Keratinocyte (primary cell): ENCODE data around the gene NTSR1. TPM values are rescaled to one million over a fixed set of nuclear protein-coding genes. Genes with fewer than 3 reads are reported as not detected.
A peak's percentile ranks its signal among the peaks of the same experiment; 100 is the strongest.

Source experiments
- DNase-seq: peaks from one replicate; pipeline ENCODE4 v3.0.0-alpha.2; 2011; ENCODE audit warnings: low read depth, missing footprints, low spot score
- FAIRE-seq: peaks from 2 replicates; lab custom pipeline; 2011; peaks lifted over from hg19 to GRCh38; lab: Jason Lieb, UNC
- H2AFZ ChIP-seq: 2 replicates; pipeline ENCODE4 v1.6.0; 2012; ENCODE audit warnings: low read length, control low read depth, inconsistent platforms; ENCODE audit not compliant: control insufficient read depth
- H3K27ac ChIP-seq: 2 replicates; pipeline ENCODE4 v1.5.1; 2011; ENCODE audit warnings: low read length; ENCODE audit not compliant: control insufficient read depth, insufficient read depth
- H3K27me3 ChIP-seq: 3 replicates; pipeline ENCODE4 v1.6.0; 2011; ENCODE audit warnings: low read length; ENCODE audit not compliant: control insufficient read depth, insufficient read depth; ENCODE audit errors: extremely low read depth
- H3K36me3 ChIP-seq, 2 experiments: 2 replicates in 1 of 2; 3 replicates in 1 of 2; pipeline ENCODE4 v1.5.1; 2011; ENCODE audit warnings: low read length in 2 of 2, mild to moderate bottlenecking in 1 of 2; ENCODE audit not compliant: control insufficient read depth in 2 of 2, insufficient read depth in 2 of 2; ENCODE audit errors: extremely low read depth in 1 of 2
- H3K4me1 ChIP-seq: 3 replicates; pipeline ENCODE4 v1.5.1; 2011; ENCODE audit warnings: low read length; ENCODE audit not compliant: control insufficient read depth, insufficient read depth; ENCODE audit errors: extremely low read depth
- H3K4me2 ChIP-seq: 3 replicates; pipeline ENCODE4 v1.6.0; 2011; ENCODE audit warnings: low read depth, low read length; ENCODE audit not compliant: control insufficient read depth, insufficient read depth; ENCODE audit errors: extremely low read depth
- H3K4me3 ChIP-seq, 3 experiments: fragments of 200-600 bp in 1 of 3; sonication (generic) in 1 of 3; 2 replicates in 2 of 3; 3 replicates in 1 of 3; pipeline ENCODE4 v1.5.1; 2011 to 2016; ENCODE audit warnings: low read length in 3 of 3, mild to moderate bottlenecking in 3 of 3, control low read depth in 2 of 3, inconsistent platforms in 1 of 3, low read depth in 1 of 3, mixed read lengths in 1 of 3, mixed run types in 1 of 3, moderate library complexity in 1 of 3; ENCODE audit not compliant: control insufficient read depth in 2 of 3, insufficient read depth in 2 of 3; ENCODE audit errors: extremely low read depth in 1 of 3
- H3K79me2 ChIP-seq: 2 replicates; pipeline ENCODE4 v1.6.0; 2012; ENCODE audit warnings: low read length; ENCODE audit not compliant: control insufficient read depth, insufficient read depth
- H3K9ac ChIP-seq: 3 replicates; pipeline ENCODE4 v1.6.0; 2011; ENCODE audit warnings: low read length; ENCODE audit not compliant: control insufficient read depth, insufficient read depth; ENCODE audit errors: extremely low read depth
- H3K9me1 ChIP-seq: 3 replicates; pipeline ENCODE4 v1.6.0; 2011; ENCODE audit warnings: low read length; ENCODE audit not compliant: control insufficient read depth, insufficient read depth; ENCODE audit errors: extremely low read depth
- H3K9me3 ChIP-seq: 2 replicates; pipeline ENCODE4 v1.5.1; 2012; ENCODE audit warnings: low read depth, low read length; ENCODE audit not compliant: control insufficient read depth
- H4K20me1 ChIP-seq: 3 replicates; pipeline ENCODE4 v1.6.0; 2011; ENCODE audit warnings: low read length; ENCODE audit not compliant: control insufficient read depth, insufficient read depth; ENCODE audit errors: extremely low read depth
- CTCF ChIP-seq, 3 experiments: IDR thresholded peaks in 1 of 3; conservative IDR thresholded peaks in 1 of 3; optimal IDR thresholded peaks in 1 of 3; 2 replicates in 2 of 3; 3 replicates in 1 of 3; pipeline versions ENCODE3 to v1.5.1; 2011; ENCODE audit warnings: low read length in 3 of 3, mild to moderate bottlenecking in 3 of 3, moderate library complexity in 2 of 3, control low read depth in 1 of 3, inconsistent platforms in 1 of 3; ENCODE audit not compliant: insufficient read depth in 2 of 3; ENCODE audit errors: extremely low read depth in 1 of 3
- EZH2 ChIP-seq: IDR thresholded peaks from one replicate; pipeline ENCODE4 v1.6.1; 2012; ENCODE audit warnings: inconsistent platforms, mild to moderate bottlenecking, low read length, moderate library complexity
- dilution Hi-C: fragments of 300-500 bp; cut with MboI; formaldehyde crosslinking; loops from one replicate; pipeline ENCODE4 v1.7.0; 2020; ENCODE audit warnings: low sequenced_read_pairs; ENCODE audit not compliant: extremely low pct_ligation_motif_present
- polyA plus RNA-seq, 5 experiments: library from polyadenylated mRNA; depleted of rRNA in 3 of 5; stranded (reverse) in 3 of 5; stranded (forward) in 1 of 5; unstranded in 1 of 5; fragments of >200 nt; gene quantifications; 1 replicate in 1 of 5; 2 replicates in 3 of 5; 3 replicates in 1 of 5; pipeline versions ENCODE4 v1.2.1 to v1.2.3, GENCODE V29; 2011 to 2012; ENCODE audit warnings: missing spikeins in 2 of 5, low read depth in 1 of 5, low replicate concordance in 1 of 5

NTSR1 gene
- polyA plus RNA-seq, 1 donor (not counting 4 experiments of a cell fraction or from before 2014, with no cell fraction given): 0.55 TPM

DNA sequence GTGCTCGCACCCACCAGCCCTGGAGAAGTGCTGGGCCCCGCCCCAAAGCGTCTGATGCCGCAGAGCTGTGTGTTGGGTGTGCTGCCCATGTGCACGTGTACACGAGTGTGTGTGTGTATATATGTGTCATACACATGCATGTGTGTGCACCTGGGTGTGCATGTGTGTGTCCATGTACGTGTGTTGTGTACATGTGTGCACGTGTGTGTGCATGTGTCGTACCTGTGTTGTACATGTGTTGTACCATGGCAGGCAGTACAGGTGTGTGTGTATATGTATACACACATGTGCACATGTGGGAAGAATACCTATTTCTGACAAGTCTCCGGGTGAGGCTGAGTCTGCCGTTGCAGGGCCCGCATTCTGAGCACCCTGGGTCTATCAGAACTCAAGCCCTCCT lies 81.4 kb downstream of the NTSR1 start:
- FAIRE-seq (no peak), DNase-seq (no peak)
- Histone ChIP-seq H3K9me1 (no peaks in the 10 kb centered on the region), H3K4me2 (no peak overlapping the region), H3K79me2 (no peaks in the 10 kb centered on the region), H3K27ac (no peak overlapping the region), H3K36me3 (no peaks in the 10 kb centered on the region), H3K9me3 (no peaks in the 10 kb centered on the region), H3K4me1 (peaks cover 24% of the 10 kb centered on the region), H4K20me1 (no peaks in the 10 kb centered on the region), H3K9ac (no peak overlapping the region), H2AFZ (no peak overlapping the region), H3K4me3 (no peak overlapping the region), H3K27me3 (peaks cover 6% of the 10 kb centered on the region)
- TF ChIP-seq CTCF (optimal IDR thresholded peaks at IDR 0.05 in 1 of 3, IDR thresholded peaks at IDR 0.05 in 1 of 3, conservative IDR thresholded peaks at IDR 0.05 in 1 of 3; ENCODE audit: extremely low read depth in 1 of 3, insufficient read depth in 2 of 3, low read length in 3 of 3): no peak
- no peak for TF ChIP-seq EZH2
- dilution Hi-C loops: no loop called here

DNA sequence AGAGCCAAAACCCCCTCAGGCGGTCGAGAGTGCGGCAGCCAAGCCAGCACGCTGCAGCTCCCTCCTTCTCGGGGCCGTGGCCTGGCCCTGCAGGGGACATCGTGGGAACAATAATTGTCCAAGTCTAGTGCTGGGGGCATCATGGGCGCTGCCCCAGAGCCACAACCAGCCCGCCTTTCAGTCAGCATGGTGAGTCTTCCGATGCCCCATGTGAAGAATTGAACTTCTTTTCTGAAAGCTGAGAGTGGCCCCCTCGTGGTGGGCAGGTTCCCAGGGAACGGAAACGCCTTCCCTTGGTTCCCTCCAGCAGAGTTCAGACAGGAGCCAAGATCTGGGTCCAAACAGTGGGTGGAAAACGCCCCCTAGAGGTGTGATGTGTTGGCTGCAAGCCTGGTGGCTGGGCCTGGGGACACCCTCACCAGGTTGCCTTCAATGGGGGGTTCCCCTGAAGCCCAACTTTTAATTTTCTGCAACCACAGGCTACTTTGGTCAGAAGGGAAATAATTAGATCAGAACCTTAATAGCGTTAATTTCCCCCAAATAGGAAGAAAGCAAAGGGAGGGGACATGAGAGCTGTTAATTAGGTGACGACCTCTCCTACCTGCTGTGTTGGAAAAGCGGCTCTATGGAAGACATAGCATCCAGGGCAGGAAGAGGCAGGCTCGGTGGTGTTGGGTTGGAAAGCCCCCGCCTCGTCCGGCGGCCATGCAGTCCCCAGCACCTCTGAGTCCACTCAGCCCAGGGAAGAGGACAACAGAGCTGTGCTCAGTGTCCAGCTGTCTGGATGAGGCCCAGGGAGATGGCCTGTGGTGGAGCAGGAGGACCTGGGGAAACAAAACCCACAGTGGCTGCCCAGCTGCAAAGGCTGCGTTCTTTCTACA lies 82.9 kb downstream of the NTSR1 start:
- Histone ChIP-seq H3K4me2 (peak overlapping the region; percentile 62), H3K79me2 (no peaks in the 10 kb centered on the region), H3K4me3 (no peak overlapping the region), H3K4me1 (peaks cover 30% of the 10 kb centered on the region), H3K36me3 (no peaks in the 10 kb centered on the region), H3K9me1 (no peaks in the 10 kb centered on the region), H3K27ac (no peak overlapping the region), H3K27me3 (peaks cover 6% of the 10 kb centered on the region), H4K20me1 (no peaks in the 10 kb centered on the region), H2AFZ (no peak overlapping the region), H3K9me3 (no peaks in the 10 kb centered on the region), H3K9ac (no peak overlapping the region)
- dilution Hi-C loops: no loop called here
- FAIRE-seq (peak; percentile 68), DNase-seq (no peak)
- TF ChIP-seq CTCF (optimal IDR thresholded peaks at IDR 0.05 in 1 of 3, IDR thresholded peaks at IDR 0.05 in 1 of 3, conservative IDR thresholded peaks at IDR 0.05 in 1 of 3; ENCODE audit: extremely low read depth in 1 of 3, insufficient read depth in 2 of 3, low read length in 3 of 3): peak; percentile 93 to 99 (median 97)
- no peak for TF ChIP-seq EZH2
